Astrocyte of the spinal cord (primary cell): ENCODE results near the gene TTC16.

Experiments used
- DNase-seq: peaks from one replicate; pipeline ENCODE4 v3.0.0; 2011; ENCODE audit warnings: low read depth, low spot score
- H3K4me3 ChIP-seq: 2 replicates; pipeline ENCODE4 v1.5.1; 2011; ENCODE audit warnings: low read depth, mild to moderate bottlenecking, low read length, moderate library complexity
- in situ Hi-C: cut with HindIII; loops from 2 replicates; pipeline ENCODE4 v1.10.0; 2017; ENCODE audit warnings: low sequenced_read_pairs
- TF ChIP-seq, protein P1 (sequence below): IDR thresholded peaks from 2 replicates; pipeline ENCODE4 v1.5.1; 2012; ENCODE audit warnings: low read depth, mild to moderate bottlenecking, low read length, inconsistent platforms

Gene TTC16

DNA sequence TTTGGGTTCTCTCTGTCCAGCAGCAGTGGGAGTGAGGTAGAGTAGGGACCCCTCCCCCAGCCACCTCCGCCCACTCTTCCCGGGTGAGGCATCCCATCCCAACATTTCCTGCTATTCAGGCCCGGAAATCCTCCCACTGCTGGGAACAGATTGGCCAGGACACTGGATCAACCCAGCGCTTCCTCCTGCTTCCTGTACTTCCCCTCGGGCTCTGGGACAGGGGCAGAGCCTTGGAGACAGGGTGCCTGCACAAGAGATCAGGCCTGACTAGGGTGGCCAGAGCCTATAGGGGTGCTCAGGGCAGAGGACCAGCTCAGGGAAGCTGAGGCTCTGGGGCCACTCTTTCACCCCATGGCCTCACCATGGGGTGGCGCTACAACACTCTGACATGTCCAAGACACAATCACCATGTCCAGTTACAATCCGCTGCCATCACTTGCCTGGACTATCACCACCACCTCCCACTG lies 48.1 kb downstream of the TTC16 start:
- DNase-seq, result no peak
- TF ChIP-seq, protein P1, sequence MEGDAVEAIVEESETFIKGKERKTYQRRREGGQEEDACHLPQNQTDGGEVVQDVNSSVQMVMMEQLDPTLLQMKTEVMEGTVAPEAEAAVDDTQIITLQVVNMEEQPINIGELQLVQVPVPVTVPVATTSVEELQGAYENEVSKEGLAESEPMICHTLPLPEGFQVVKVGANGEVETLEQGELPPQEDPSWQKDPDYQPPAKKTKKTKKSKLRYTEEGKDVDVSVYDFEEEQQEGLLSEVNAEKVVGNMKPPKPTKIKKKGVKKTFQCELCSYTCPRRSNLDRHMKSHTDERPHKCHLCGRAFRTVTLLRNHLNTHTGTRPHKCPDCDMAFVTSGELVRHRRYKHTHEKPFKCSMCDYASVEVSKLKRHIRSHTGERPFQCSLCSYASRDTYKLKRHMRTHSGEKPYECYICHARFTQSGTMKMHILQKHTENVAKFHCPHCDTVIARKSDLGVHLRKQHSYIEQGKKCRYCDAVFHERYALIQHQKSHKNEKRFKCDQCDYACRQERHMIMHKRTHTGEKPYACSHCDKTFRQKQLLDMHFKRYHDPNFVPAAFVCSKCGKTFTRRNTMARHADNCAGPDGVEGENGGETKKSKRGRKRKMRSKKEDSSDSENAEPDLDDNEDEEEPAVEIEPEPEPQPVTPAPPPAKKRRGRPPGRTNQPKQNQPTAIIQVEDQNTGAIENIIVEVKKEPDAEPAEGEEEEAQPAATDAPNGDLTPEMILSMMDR, result peak; percentile 43
- H3K4me3 ChIP-seq, result no peak overlapping the region
- in situ Hi-C loops, result no loop called here

DNA sequence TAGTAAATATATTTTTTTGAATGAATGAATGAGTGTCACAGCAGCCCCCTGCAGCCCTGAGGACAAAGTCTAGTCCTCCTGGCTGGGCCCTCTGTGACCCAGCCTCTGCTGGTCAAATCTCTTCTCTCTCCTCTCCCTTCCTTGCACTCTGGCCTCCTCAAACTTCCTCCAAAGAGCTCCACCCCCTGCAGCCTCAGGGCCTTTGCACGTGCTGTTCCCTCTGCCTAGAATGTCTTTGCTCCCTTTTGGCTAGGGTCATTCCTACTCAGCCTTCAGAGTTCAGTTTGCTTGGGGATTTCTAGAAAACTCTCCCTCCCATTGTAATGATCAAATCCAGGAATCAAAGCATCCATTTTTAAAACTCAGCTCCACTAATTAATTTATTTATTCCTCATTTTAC lies 49.5 kb downstream of the TTC16 start:
- TF ChIP-seq, protein P1, result no peak
- no peak for DNase-seq
- no peak overlapping the region for H3K4me3 ChIP-seq
- in situ Hi-C loops, result no loop called here

DNA sequence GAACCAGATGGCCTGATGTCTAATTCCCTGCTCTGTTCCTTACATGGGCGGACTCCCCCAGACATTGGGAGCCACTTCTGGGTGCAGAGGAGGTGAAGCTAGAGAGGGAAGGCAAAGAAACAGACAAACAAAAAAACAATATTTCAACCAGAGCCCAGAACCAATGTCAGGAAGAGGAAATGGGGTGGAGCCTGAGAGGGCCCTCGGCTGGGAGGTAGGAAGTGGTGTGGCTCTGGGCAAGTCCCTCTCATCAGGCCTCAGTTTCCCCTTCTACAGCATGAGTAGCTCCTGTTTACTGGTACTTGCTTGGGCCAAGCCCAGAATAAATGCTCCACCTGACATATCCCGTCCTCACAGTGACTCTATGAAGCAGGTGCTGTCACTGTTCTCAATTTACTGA lies 51.5 kb downstream of the TTC16 start:
- no peak for DNase-seq
- TF ChIP-seq, protein P1, result no peak
- no peak overlapping the region for H3K4me3 ChIP-seq
- in situ Hi-C loops, result no loop called here

DNA sequence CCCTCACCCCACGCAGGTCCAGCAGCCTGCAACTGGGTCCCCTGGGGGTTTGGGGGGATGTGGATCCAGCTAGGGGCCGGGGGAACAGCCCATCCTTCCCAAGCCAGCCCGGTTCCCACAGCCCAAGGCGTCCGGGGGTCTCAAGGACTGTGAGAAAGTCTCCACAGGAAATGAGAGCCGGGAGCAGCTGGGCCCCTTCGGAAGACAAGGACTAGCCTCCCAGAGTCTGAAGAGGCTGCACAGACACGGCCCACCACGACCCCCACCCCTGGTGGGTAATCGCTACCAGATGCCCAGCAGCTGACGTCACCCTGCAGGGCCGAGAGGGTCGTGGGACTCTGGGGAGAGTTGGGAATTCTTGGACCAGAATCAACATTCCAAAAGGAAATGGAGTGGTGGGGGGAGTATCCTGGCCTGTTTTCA lies 52.0 kb downstream of the TTC16 start:
- DNase-seq, result peak; percentile 16

DNA sequence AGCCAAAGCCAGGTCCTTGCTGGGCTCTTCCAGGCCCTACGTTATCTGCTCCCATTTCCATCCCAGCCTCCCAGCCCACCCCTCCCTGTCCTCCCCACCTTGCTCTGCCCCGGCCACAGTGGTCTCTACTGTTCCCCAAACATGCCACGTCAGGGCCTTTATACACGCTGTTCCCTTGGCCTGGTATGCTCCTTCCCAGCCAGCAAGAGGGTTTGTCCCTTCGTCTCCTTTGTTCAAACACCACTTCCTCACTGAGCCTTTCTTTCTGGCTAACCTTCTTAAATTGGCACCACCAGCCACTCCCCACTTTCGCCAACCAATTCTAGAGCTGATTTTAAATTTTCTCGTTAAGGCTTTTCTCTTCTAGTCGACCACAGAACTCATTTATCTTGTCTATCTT lies 52.8 kb downstream of the TTC16 start:
- TF ChIP-seq, protein P1, result no peak
- no peak overlapping the region for H3K4me3 ChIP-seq
- DNase-seq, result no peak
- in situ Hi-C loops, result no loop called here

More for the DNA sequence above, 52.0 kb downstream of the TTC16 start:
- in situ Hi-C loops, result no loop called here
- TF ChIP-seq, protein P1, result no peak
- H3K4me3 ChIP-seq, result no peak overlapping the region

DNA sequence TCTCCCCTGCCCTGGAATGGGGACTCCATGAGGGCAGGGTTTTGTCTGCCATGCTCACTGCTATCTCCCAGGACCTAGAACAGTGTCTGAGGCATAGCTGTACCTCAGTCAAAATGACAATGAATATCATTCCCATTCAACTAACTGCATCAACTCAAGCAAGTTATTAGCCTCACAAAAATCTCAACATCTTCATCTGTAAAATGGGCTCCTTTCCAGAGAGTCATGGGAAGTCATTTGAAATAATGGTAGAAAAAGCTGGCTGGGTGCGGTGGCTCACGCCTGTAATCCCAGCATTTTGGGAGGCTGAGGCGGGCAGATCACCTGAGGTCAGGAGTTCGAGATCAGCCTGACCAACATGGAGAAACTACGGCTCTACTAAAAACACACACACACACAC lies 53.2 kb downstream of the TTC16 start:
- H3K4me3 ChIP-seq, result no peak overlapping the region
- in situ Hi-C loops, result no loop called here
- DNase-seq, result no peak
- TF ChIP-seq, protein P1, result no peak
